ENCODE measurements around the gene TUBGCP6.

The TUBGCP6 gene

GRCh38 chr22:50200461-50201190 lies 44.2 kb downstream of the TUBGCP6 start, which contains the start of gene SELENOO:
Gene SELENOO (plus strand): TSS chr22:50201011. CDS start chr22:50201037, 26 bp downstream.
- H3K4me3 ChIP-seq (replicated peaks; ENCODE audit: low read depth, low read length) = peak within 1 kb of the TSS; percentile 65
- TF ChIP-seq CTCF (IDR thresholded peaks at IDR 0.05; ENCODE audit: low read depth, low read length, missing control alignments) = no peak
- peak; percentile 45 for DNase-seq (ENCODE audit: extremely low read depth, low read depth)

GRCh38 chr22:50199829-50200460 lies 44.9 kb downstream of the TUBGCP6 start:
- TF ChIP-seq CTCF (IDR thresholded peaks at IDR 0.05; ENCODE audit: low read depth, low read length, missing control alignments) = no peak
- DNase-seq (ENCODE audit: extremely low read depth, low read depth) = no peak
- H3K4me3 ChIP-seq (replicated peaks; ENCODE audit: low read depth, low read length) = peak overlapping the region; percentile 65

GRCh38 chr22:50199251-50199721 lies 45.5 kb downstream of the TUBGCP6 start:
- no peak for TF ChIP-seq CTCF (IDR thresholded peaks at IDR 0.05; ENCODE audit: low read depth, low read length, missing control alignments)
- H3K4me3 ChIP-seq (replicated peaks; ENCODE audit: low read depth, low read length) = no peak overlapping the region
- no peak for DNase-seq (ENCODE audit: extremely low read depth, low read depth)

GRCh38 chr22:50198624-50199017 lies 46.2 kb downstream of the TUBGCP6 start:
- DNase-seq (ENCODE audit: extremely low read depth, low read depth) = no peak
- TF ChIP-seq CTCF (IDR thresholded peaks at IDR 0.05; ENCODE audit: low read depth, low read length, missing control alignments) = no peak
- H3K4me3 ChIP-seq (replicated peaks; ENCODE audit: low read depth, low read length) = no peak overlapping the region

GRCh38 chr22:50197856-50198623 lies 46.8 kb downstream of the TUBGCP6 start:
- no peak for DNase-seq (ENCODE audit: extremely low read depth, low read depth)
- TF ChIP-seq CTCF (IDR thresholded peaks at IDR 0.05; ENCODE audit: low read depth, low read length, missing control alignments) = no peak

GRCh38 chr22:50197000-50197800 lies 47.6 kb downstream of the TUBGCP6 start:
- no peak for DNase-seq (ENCODE audit: extremely low read depth, low read depth)
- TF ChIP-seq CTCF (IDR thresholded peaks at IDR 0.05; ENCODE audit: low read depth, low read length, missing control alignments) = no peak
- no peak overlapping the region for H3K4me3 ChIP-seq (replicated peaks; ENCODE audit: low read depth, low read length)

More at GRCh38 chr22:50197856-50198623, 46.8 kb downstream of the TUBGCP6 start:
- no peak overlapping the region for H3K4me3 ChIP-seq (replicated peaks; ENCODE audit: low read depth, low read length)

Data from HFF-Myc (cell line).